Smooth muscle cell (in vitro differentiated cells): Measurements from ENCODE around the gene VPS8. TPM values are rescaled to one million over a fixed set of nuclear protein-coding genes. Genes with fewer than 3 reads are reported as not detected.

Experiments used
- DNase-seq: peaks from one replicate; lab custom pipeline; 2025; ENCODE audit not compliant: unreplicated experiment; lab: John Stamatoyannopoulos, UW
- H2AFZ ChIP-seq: fragments of 200-600 bp; sonication (generic); 2 replicates; pipeline ENCODE4 v1.6.0; 2016; ENCODE audit warnings: antibody characterized with exemption, low read depth, mild to moderate bottlenecking
- H3F3A ChIP-seq: fragments of 200-600 bp; sonication (generic); 2 replicates; pipeline ENCODE4 v1.6.0; 2017; ENCODE audit warnings: antibody characterized with exemption, low read depth
- H3K27ac ChIP-seq: fragments of 200-600 bp; sonication (generic); 2 replicates; pipeline ENCODE4 v1.5.1; 2016; ENCODE audit warnings: low read depth, mild to moderate bottlenecking
- H3K27me3 ChIP-seq: fragments of 200-600 bp; sonication (generic); 2 replicates; pipeline ENCODE4 v1.6.1; 2016; ENCODE audit warnings: low read depth, mild to moderate bottlenecking
- H3K36me3 ChIP-seq: fragments of 200-600 bp; sonication (generic); 2 replicates; pipeline ENCODE4 v1.5.1; 2016; ENCODE audit warnings: low read depth
- H3K4me1 ChIP-seq: fragments of 200-600 bp; sonication (generic); 2 replicates; pipeline ENCODE4 v1.5.1; 2016; ENCODE audit warnings: low read depth
- H3K4me2 ChIP-seq: fragments of 200-600 bp; sonication (generic); 2 replicates; pipeline ENCODE4 v1.6.0; 2016; ENCODE audit warnings: mild to moderate bottlenecking
- H3K4me3 ChIP-seq: fragments of 200-600 bp; sonication (generic); 2 replicates; pipeline ENCODE4 v1.5.1; 2016; ENCODE audit warnings: mild to moderate bottlenecking
- H3K79me2 ChIP-seq: fragments of 200-600 bp; sonication (generic); 2 replicates; pipeline ENCODE4 v1.6.0; 2016; ENCODE audit warnings: low read depth, mild to moderate bottlenecking
- H3K9ac ChIP-seq: fragments of 200-600 bp; sonication (generic); 2 replicates; pipeline ENCODE4 v1.6.0; 2016; ENCODE audit warnings: low read depth
- H3K9me3 ChIP-seq: fragments of 200-600 bp; sonication (generic); replicated peaks from 2 replicates; pipeline ENCODE4 v1.5.1; 2016; ENCODE audit warnings: low read depth
- H4K20me1 ChIP-seq: fragments of 200-600 bp; sonication (generic); 2 replicates; pipeline ENCODE4 v1.6.0; 2016; ENCODE audit warnings: low read depth
- CTCF ChIP-seq: fragments of 200-600 bp; sonication (generic); IDR thresholded peaks from 2 replicates; pipeline ENCODE4 v1.5.1; 2017; ENCODE audit warnings: borderline replicate concordance, mild to moderate bottlenecking, antibody characterized with exemption; ENCODE audit not compliant: insufficient read depth, poor library complexity, severe bottlenecking
- WGBS: methylation state at CpG from one replicate; pipeline ENCODE4 v1.1.7; 2016; ENCODE audit warnings: low lambda C conversion rate; 5-methylcytosine and 5-hydroxymethylcytosine counted together
- polyA plus RNA-seq: library from polyadenylated mRNA; unstranded; fragments of >200 nt; fragmentation: Nextera tagmentation; extraction: Ambion mirVana; gene quantifications from 2 replicates; pipeline ENCODE4 v1.2.1, GENCODE V29; 2016
- total RNA-seq: library from RNA; depleted of rRNA; stranded (reverse); fragments of >200 nt; gene quantifications from 2 replicates; pipeline ENCODE4 v1.2.3, GENCODE V29; 2014

VPS8 gene
- total and polyA plus RNA-seq, 2 experiments from 2014 or later, result 16.1 to 53.9 TPM

GRCh38 chr3:185030951-185031350 lies 219.0 kb downstream of the VPS8 start:
- H4K20me1 ChIP-seq, result no peaks in the 10 kb centered on the region
- no peak overlapping the region for H3K4me2 ChIP-seq
- H3K4me1 ChIP-seq, result no peaks in the 10 kb centered on the region
- no peak overlapping the region for H2AFZ ChIP-seq
- no peaks in the 10 kb centered on the region for H3F3A ChIP-seq
- 92% methylated on average over 3 of the region's 3 CpGs for WGBS
- no peak for DNase-seq
- H3K4me3 ChIP-seq, result no peak overlapping the region
- H3K27ac ChIP-seq, result no peak overlapping the region
- H3K36me3 ChIP-seq, result no peaks in the 10 kb centered on the region
- no peak overlapping the region for H3K9ac ChIP-seq
- no peaks in the 10 kb centered on the region for H3K27me3 ChIP-seq
- H3K9me3 ChIP-seq, result no peaks in the 10 kb centered on the region
- no peak for TF ChIP-seq CTCF
- H3K79me2 ChIP-seq, result no peaks in the 10 kb centered on the region

GRCh38 chr3:185037801-185038200 lies 225.8 kb downstream of the VPS8 start:
- no peak for DNase-seq
- no peaks in the 10 kb centered on the region for H3F3A ChIP-seq
- H2AFZ ChIP-seq, result no peak overlapping the region
- no peak overlapping the region for H3K4me3 ChIP-seq
- no peak overlapping the region for H3K27ac ChIP-seq
- H4K20me1 ChIP-seq, result no peaks in the 10 kb centered on the region
- WGBS, result 91% methylated on average over 1 of the region's 1 CpG
- H3K27me3 ChIP-seq, result no peaks in the 10 kb centered on the region
- no peak overlapping the region for H3K4me2 ChIP-seq
- H3K9me3 ChIP-seq, result peaks cover 4% of the 10 kb centered on the region
- no peak for TF ChIP-seq CTCF
- no peak overlapping the region for H3K9ac ChIP-seq
- H3K79me2 ChIP-seq, result no peaks in the 10 kb centered on the region
- H3K36me3 ChIP-seq, result no peaks in the 10 kb centered on the region
- H3K4me1 ChIP-seq, result no peaks in the 10 kb centered on the region

- TF ChIP-seq CTCF, result no peak
- Histone ChIP-seq H4K20me1 (no peaks in the 10 kb centered on the region), H2AFZ (no peak overlapping the region), H3K4me1 (no peaks in the 10 kb centered on the region), H3F3A (no peaks in the 10 kb centered on the region), H3K27ac (no peak overlapping the region), H3K79me2 (no peaks in the 10 kb centered on the region), H3K9me3 (peaks cover 4% of the 10 kb centered on the region), H3K4me2 (no peak overlapping the region), H3K27me3 (no peaks in the 10 kb centered on the region), H3K36me3 (no peaks in the 10 kb centered on the region), H3K9ac (no peak overlapping the region), H3K4me3 (no peak overlapping the region)
- DNase-seq, result no peak
- WGBS, result 94% methylated on average over 1 of the region's 1 CpG
Measured at GRCh38 chr3:185040425-185040824, 228.5 kb downstream of the VPS8 start.

- H2AFZ ChIP-seq, result no peak overlapping the region
- WGBS, result 83% methylated on average over 4 of the region's 4 CpGs
- DNase-seq, result no peak
- no peak overlapping the region for H3K27ac ChIP-seq
- H3K4me1 ChIP-seq, result no peaks in the 10 kb centered on the region
- no peak for TF ChIP-seq CTCF
- H4K20me1 ChIP-seq, result no peaks in the 10 kb centered on the region
- H3K27me3 ChIP-seq, result no peaks in the 10 kb centered on the region
- H3K9ac ChIP-seq, result no peak overlapping the region
- H3K4me3 ChIP-seq, result no peak overlapping the region
- no peak overlapping the region for H3K4me2 ChIP-seq
- no peaks in the 10 kb centered on the region for H3F3A ChIP-seq
- H3K36me3 ChIP-seq, result no peaks in the 10 kb centered on the region
- H3K79me2 ChIP-seq, result no peaks in the 10 kb centered on the region
- H3K9me3 ChIP-seq, result peaks cover 4% of the 10 kb centered on the region
Measured at GRCh38 chr3:185041540-185041939, 229.6 kb downstream of the VPS8 start.
